ENCODE data around the gene MAL.
"Not testable (repeated sequence)": the region's sequence is repeated elsewhere in the genome, so short reads cannot be mapped to it uniquely, and the experiment has no call there.

The MAL gene

GRCh38 chr2:95086017-95086416 lies 60.5 kb downstream of the MAL start:
- in situ Hi-C loops (cut with MboI; ENCODE audit: low sequenced_read_pairs): no loop called here

GRCh38 chr2:95087379-95087778 lies 61.9 kb downstream of the MAL start:
- in situ Hi-C loops (cut with MboI; ENCODE audit: low sequenced_read_pairs): no loop called here

- in situ Hi-C loops (cut with MboI; ENCODE audit: low sequenced_read_pairs): no loop called here
Measured at GRCh38 chr2:95091885-95092555, 66.5 kb downstream of the MAL start.

GRCh38 chr2:95098273-95098672 lies 72.8 kb downstream of the MAL start:
- in situ Hi-C loops (cut with MboI; ENCODE audit: low sequenced_read_pairs): not testable (repeated sequence)

GRCh38 chr2:95099910-95100309 lies 74.4 kb downstream of the MAL start:
- in situ Hi-C loops (cut with MboI; ENCODE audit: low sequenced_read_pairs): no loop called here
